ENCODE measurements around the gene PAK1. TPM values are rescaled to one million over a fixed set of nuclear protein-coding genes. Genes with fewer than 3 reads are reported as not detected.

The PAK1 gene
- total RNA-seq, 1 donor from 2014 or later = 28.2 TPM

DNA sequence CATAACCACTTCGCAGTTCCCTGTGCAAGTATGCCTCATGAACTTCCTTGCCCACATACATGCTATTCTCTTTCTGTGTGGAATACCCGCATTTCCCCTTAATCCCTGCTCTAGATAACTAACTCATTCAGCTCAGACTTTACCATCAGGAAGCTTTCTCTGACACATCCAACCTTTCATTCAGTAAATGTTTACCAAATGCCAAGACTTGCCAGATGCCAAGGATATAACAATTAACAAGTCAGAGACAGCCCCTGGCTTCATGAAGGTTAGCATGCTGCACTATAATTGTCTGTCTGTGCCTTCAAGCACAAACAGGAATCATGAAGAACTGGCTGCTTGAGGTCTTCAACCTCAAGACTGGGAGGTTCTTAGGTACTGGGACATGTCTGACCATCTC, 101.2 kb downstream of the PAK1 start:
- Histone ChIP-seq H3K9me3 (no peaks in the 10 kb centered on the region), H3K4me1 (no peaks in the 10 kb centered on the region), H3K4me3 (no peak overlapping the region), H3K27ac (no peak overlapping the region), H3K27me3 (no peaks in the 10 kb centered on the region), H3K36me3 (peaks cover 18% of the 10 kb centered on the region)
- DNase-seq (no peak), ATAC-seq (no peak)
- intact Hi-C loops (cut with DNase I) = no loop called here
- TF ChIP-seq, protein P1, sequence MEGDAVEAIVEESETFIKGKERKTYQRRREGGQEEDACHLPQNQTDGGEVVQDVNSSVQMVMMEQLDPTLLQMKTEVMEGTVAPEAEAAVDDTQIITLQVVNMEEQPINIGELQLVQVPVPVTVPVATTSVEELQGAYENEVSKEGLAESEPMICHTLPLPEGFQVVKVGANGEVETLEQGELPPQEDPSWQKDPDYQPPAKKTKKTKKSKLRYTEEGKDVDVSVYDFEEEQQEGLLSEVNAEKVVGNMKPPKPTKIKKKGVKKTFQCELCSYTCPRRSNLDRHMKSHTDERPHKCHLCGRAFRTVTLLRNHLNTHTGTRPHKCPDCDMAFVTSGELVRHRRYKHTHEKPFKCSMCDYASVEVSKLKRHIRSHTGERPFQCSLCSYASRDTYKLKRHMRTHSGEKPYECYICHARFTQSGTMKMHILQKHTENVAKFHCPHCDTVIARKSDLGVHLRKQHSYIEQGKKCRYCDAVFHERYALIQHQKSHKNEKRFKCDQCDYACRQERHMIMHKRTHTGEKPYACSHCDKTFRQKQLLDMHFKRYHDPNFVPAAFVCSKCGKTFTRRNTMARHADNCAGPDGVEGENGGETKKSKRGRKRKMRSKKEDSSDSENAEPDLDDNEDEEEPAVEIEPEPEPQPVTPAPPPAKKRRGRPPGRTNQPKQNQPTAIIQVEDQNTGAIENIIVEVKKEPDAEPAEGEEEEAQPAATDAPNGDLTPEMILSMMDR (IDR thresholded peaks at IDR 0.05) = no peak

DNA sequence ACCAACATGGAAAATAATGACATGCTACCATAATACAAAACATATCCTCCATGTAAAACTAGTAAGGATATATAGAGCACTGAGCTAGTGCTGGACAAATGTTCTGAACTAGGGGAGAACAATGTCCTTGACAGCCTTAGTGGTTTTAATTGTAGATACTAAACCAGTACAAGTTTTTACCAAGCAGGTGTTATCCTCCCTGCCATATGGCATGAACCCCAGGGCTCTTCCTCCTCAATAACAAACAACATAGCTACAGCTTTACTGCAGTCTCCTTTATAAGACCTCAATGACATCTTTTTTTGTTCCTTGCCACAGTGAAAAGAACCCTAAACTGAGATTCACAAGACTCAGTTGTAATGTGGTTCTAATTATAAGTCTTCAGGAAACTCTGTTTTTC, 102.2 kb downstream of the PAK1 start:
- intact Hi-C loops (cut with DNase I) = no loop called here
- Histone ChIP-seq H3K4me1 (no peaks in the 10 kb centered on the region), H3K27me3 (no peaks in the 10 kb centered on the region), H3K4me3 (no peak overlapping the region), H3K27ac (no peak overlapping the region), H3K9me3 (no peaks in the 10 kb centered on the region), H3K36me3 (peaks cover 18% of the 10 kb centered on the region)
- DNase-seq (no peak), ATAC-seq (no peak)
- TF ChIP-seq, protein P1 (IDR thresholded peaks at IDR 0.05) = no peak

DNA sequence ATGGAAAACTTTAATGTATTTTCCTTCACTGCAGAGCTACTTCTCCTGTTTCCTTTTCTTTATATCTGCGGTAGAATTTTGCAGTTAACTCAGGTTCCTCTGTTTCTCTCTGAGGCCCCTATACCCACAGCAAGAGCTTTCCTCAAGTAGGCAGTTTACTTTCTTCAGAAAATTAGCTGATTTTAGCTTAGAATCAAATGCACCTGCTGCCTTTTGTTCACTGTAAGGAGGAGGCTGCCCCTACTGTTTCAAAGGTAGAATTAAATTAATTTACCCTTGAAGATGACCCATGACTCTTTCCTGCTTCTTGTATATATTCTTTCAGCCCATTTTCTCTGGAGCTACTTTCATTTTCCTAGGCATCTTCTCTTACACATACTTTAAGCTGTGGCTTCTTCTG, 103.7 kb downstream of the PAK1 start:
- Histone ChIP-seq H3K27ac (no peak overlapping the region), H3K4me3 (no peak overlapping the region), H3K36me3 (peaks cover 15% of the 10 kb centered on the region), H3K27me3 (no peaks in the 10 kb centered on the region), H3K4me1 (no peaks in the 10 kb centered on the region), H3K9me3 (no peaks in the 10 kb centered on the region)
- no peak for DNase-seq
- ATAC-seq = no peak
- intact Hi-C loops (cut with DNase I) = no loop called here
- TF ChIP-seq, protein P1 (IDR thresholded peaks at IDR 0.05) = no peak

DNA sequence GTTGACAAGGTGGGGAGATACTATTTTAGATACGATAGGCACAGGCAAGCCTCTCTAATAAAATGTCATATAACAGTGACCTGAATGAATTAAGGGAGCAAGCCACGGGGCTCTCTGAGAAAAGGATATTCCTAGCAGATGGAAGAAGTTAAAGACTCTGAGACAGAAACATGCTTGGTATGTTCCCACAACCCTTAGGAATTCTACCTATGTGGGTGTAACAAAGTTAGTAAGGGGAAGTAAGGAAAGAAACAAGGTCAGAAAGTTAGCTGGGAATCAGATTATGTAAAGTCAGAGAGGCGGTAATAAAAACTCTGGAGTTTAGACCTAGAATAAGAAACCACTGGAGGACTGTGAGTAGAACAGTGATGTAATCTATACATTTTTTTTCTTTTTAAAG, 112.7 kb downstream of the PAK1 start:
- DNase-seq = no peak
- H3K4me1 ChIP-seq = no peaks in the 10 kb centered on the region
- intact Hi-C loops (cut with DNase I) = no loop called here
- TF ChIP-seq, protein P1 (IDR thresholded peaks at IDR 0.05) = no peak
- no peaks in the 10 kb centered on the region for H3K27me3 ChIP-seq
- no peak overlapping the region for H3K27ac ChIP-seq
- H3K4me3 ChIP-seq = no peak overlapping the region
- no peak for ATAC-seq
- peaks cover 8% of the 10 kb centered on the region for H3K36me3 ChIP-seq
- H3K9me3 ChIP-seq = no peaks in the 10 kb centered on the region

DNA sequence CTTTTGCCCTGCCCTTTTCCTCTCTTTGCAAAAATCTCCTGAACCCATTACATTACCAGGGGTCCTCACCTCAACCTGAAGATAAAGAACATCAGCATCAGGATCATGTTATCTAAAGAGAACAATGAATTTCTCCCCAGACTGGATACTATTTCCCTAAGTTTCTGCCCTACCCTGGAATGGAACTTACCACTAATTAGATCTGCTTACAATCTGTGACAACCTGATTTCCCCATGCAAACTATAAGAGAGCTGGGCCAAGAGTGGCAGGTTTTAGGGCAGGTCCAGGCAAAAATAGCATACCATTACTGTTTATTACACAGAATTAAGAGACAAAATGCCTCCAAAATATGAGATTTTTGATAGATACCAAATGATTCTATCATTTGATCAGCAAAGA, 114.4 kb downstream of the PAK1 start:
- intact Hi-C loops (cut with DNase I) = no loop called here
- Histone ChIP-seq H3K4me1 (no peaks in the 10 kb centered on the region), H3K27me3 (no peaks in the 10 kb centered on the region), H3K9me3 (no peaks in the 10 kb centered on the region), H3K4me3 (no peak overlapping the region), H3K27ac (no peak overlapping the region), H3K36me3 (peaks cover 8% of the 10 kb centered on the region)
- TF ChIP-seq, protein P1 (IDR thresholded peaks at IDR 0.05) = no peak
- no peak for DNase-seq
- ATAC-seq = no peak

DNA sequence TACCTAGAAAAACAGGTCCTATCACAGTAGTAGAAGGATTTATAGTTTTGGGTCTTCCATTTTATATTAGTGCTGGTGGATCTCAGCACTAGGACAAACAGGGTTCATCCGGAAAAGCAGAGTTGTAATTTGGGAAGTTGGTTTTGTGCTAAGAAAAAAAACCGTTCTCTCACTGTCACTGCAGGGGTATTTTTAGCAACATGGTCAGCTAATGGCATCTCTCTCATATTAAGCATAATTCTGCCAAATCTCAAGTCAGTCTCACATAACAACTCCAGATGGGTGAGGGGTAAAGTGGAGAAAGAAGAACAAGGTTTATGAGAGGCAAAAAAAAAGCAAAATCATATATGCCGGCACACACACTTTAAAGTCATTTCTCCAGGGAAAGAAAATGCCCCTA, 120.8 kb downstream of the PAK1 start:
- ATAC-seq = no peak
- TF ChIP-seq, protein P1 (IDR thresholded peaks at IDR 0.05) = no peak
- DNase-seq = no peak
- Histone ChIP-seq H3K4me3 (no peak overlapping the region), H3K9me3 (no peaks in the 10 kb centered on the region), H3K36me3 (peaks cover 6% of the 10 kb centered on the region), H3K27ac (no peak overlapping the region), H3K4me1 (peaks cover 8% of the 10 kb centered on the region), H3K27me3 (no peaks in the 10 kb centered on the region)
- intact Hi-C loops (cut with DNase I) = no loop called here
